D721Med (cell line): ENCODE data around the gene MBD5.

Source experiments
- DNase-seq: peaks from one replicate; pipeline ENCODE4 v3.0.0; 2011; ENCODE audit warnings: low spot score; ENCODE audit not compliant: insufficient read length
- FAIRE-seq: peaks from 2 replicates; lab custom pipeline; 2011; peaks lifted over from hg19 to GRCh38; lab: Jason Lieb, UNC
- TF ChIP-seq, protein P1 (sequence below): IDR thresholded peaks from 2 replicates; pipeline ENCODE4 v1.5.1; 2012; ENCODE audit warnings: mild to moderate bottlenecking, control low read depth; ENCODE audit not compliant: insufficient read depth; ENCODE audit errors: missing control alignments

The MBD5 gene

GRCh38 chr2:148108385-148108784, 87.5 kb downstream of the MBD5 start:
- TF ChIP-seq, protein P1, sequence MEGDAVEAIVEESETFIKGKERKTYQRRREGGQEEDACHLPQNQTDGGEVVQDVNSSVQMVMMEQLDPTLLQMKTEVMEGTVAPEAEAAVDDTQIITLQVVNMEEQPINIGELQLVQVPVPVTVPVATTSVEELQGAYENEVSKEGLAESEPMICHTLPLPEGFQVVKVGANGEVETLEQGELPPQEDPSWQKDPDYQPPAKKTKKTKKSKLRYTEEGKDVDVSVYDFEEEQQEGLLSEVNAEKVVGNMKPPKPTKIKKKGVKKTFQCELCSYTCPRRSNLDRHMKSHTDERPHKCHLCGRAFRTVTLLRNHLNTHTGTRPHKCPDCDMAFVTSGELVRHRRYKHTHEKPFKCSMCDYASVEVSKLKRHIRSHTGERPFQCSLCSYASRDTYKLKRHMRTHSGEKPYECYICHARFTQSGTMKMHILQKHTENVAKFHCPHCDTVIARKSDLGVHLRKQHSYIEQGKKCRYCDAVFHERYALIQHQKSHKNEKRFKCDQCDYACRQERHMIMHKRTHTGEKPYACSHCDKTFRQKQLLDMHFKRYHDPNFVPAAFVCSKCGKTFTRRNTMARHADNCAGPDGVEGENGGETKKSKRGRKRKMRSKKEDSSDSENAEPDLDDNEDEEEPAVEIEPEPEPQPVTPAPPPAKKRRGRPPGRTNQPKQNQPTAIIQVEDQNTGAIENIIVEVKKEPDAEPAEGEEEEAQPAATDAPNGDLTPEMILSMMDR: no peak
- no peak for DNase-seq
- FAIRE-seq: no peak

DNA sequence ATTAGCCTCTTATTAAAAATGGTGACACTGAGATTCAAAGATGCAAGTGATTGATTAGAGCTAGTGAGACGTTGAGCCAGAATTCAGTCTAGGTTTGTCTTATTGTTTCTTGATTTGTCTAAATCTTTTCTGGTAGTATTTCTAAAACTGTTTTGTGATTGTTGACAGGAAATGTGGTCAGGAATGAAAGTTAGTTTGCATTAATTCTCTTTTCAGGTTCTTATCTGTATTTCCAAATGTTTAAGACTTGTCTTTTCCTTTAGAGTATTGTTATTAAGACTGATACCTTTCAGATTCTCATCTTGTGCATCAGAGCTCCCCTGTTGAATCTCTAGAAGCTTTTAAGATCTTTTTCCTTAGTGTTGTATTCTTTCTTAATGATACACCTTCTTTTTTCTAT, 89.3 kb downstream of the MBD5 start:
- TF ChIP-seq, protein P1: no peak
- no peak for FAIRE-seq
- no peak for DNase-seq

- TF ChIP-seq, protein P1: no peak
- DNase-seq (no peak), FAIRE-seq (no peak)
Observed at GRCh38 chr2:148122788-148123187, 101.9 kb downstream of the MBD5 start.

GRCh38 chr2:148124271-148124670, 103.4 kb downstream of the MBD5 start:
- FAIRE-seq: no peak

GRCh38 chr2:148130581-148130980, 109.7 kb downstream of the MBD5 start:
- TF ChIP-seq, protein P1: no peak
- no peak for FAIRE-seq
- no peak for DNase-seq

More at GRCh38 chr2:148124271-148124670, 103.4 kb downstream of the MBD5 start:
- no peak for DNase-seq
- TF ChIP-seq, protein P1: no peak

GRCh38 chr2:148132412-148132811, 111.5 kb downstream of the MBD5 start:
- no peak for FAIRE-seq
- DNase-seq: no peak
- TF ChIP-seq, protein P1: no peak

GRCh38 chr2:148135705-148136104, 114.8 kb downstream of the MBD5 start:
- FAIRE-seq (no peak), DNase-seq (no peak)
- TF ChIP-seq, protein P1: no peak
